ENCODE measurements around the gene SAMD4A.

SAMD4A gene

DNA sequence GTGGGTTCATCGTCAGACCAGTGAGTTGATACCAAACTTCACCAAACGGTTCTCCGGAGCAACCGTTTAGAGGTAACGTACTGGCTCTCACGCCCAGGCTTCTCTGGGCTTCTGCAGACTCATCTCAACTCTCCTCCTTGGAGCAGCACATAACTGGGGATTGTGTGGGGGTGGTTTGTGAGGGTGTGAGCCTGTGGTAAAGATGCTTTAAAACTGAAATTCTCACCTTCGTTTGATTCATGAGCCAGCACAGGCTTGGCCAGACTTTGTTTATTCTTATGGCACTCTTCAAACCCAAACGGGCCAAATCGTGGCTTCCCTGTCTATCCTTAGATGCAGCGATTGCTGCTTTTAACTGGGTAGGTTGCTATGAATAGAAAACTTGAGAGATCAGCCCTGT is 121.3 kb downstream of the SAMD4A start:
- no peak for ATAC-seq (ENCODE audit: low read depth)
- Histone ChIP-seq H3K9me3 (ENCODE audit: severe bottlenecking) (no peaks in the 10 kb centered on the region), H3K27ac (ENCODE audit: poor library complexity, severe bottlenecking) (no peak overlapping the region), H3K27me3 (ENCODE audit: insufficient read depth, poor library complexity, severe bottlenecking) (no peaks in the 10 kb centered on the region), H3K4me3 (ENCODE audit: severe bottlenecking) (no peak overlapping the region), H3K36me3 (ENCODE audit: low read depth) (no peaks in the 10 kb centered on the region), H3K4me1 (ENCODE audit: insufficient read depth, poor library complexity, severe bottlenecking) (peaks cover 35% of the 10 kb centered on the region)
- TF ChIP-seq, protein P1, sequence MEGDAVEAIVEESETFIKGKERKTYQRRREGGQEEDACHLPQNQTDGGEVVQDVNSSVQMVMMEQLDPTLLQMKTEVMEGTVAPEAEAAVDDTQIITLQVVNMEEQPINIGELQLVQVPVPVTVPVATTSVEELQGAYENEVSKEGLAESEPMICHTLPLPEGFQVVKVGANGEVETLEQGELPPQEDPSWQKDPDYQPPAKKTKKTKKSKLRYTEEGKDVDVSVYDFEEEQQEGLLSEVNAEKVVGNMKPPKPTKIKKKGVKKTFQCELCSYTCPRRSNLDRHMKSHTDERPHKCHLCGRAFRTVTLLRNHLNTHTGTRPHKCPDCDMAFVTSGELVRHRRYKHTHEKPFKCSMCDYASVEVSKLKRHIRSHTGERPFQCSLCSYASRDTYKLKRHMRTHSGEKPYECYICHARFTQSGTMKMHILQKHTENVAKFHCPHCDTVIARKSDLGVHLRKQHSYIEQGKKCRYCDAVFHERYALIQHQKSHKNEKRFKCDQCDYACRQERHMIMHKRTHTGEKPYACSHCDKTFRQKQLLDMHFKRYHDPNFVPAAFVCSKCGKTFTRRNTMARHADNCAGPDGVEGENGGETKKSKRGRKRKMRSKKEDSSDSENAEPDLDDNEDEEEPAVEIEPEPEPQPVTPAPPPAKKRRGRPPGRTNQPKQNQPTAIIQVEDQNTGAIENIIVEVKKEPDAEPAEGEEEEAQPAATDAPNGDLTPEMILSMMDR (IDR thresholded peaks at IDR 0.05; ENCODE audit: poor library complexity, severe bottlenecking) = no peak
- DNase-seq (ENCODE audit: low spot score) = no peak

DNA sequence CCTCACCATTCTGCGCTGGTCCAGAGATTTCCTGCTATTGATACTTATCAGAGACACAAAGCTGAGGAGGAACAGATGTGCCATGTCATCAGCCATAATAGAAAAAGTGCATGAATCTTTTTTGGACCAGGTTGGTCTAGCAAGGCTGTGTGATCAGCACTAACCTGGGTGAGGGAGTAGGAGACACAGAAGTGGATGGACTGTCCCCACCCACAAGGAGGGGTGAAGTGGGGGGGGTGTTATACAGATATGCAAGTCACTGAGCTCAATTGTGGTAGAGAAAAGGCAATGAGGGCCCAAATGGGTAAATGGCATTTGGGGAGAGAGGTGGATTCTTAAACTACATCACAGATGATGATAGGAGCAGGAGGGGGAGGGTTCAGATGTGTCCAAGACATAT is 123.0 kb downstream of the SAMD4A start:
- H3K9me3 ChIP-seq (ENCODE audit: severe bottlenecking) = no peaks in the 10 kb centered on the region
- ATAC-seq (ENCODE audit: low read depth) (no peak), DNase-seq (ENCODE audit: low spot score) (no peak)
- peaks cover 18% of the 10 kb centered on the region for H3K4me1 ChIP-seq (ENCODE audit: insufficient read depth, poor library complexity, severe bottlenecking)
- no peak overlapping the region for H3K4me3 ChIP-seq (ENCODE audit: severe bottlenecking)
- H3K36me3 ChIP-seq (ENCODE audit: low read depth) = no peaks in the 10 kb centered on the region
- peak overlapping the region; percentile 23 for H3K27ac ChIP-seq (ENCODE audit: poor library complexity, severe bottlenecking)
- no peaks in the 10 kb centered on the region for H3K27me3 ChIP-seq (ENCODE audit: insufficient read depth, poor library complexity, severe bottlenecking)
- TF ChIP-seq, protein P1 (IDR thresholded peaks at IDR 0.05; ENCODE audit: poor library complexity, severe bottlenecking) = no peak

DNA sequence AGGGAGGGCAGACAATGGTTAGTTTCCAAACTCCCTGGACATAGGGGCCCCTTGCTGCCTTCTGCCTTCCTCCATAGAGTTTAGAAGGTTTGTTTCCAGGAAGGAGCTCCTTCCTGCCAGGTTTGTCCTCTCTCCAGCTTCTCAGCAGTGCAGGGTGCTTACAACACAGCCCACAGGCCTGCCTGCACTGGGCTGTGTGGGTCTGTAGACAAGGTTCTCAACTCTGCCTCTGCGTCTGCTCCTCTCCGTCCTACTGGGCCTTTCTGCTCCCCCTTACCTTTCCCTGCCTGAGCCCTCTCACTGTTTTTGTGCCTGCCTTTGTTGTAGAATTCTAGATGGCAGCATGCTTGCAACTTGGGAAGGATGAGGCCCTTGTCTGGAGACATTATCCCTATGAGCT is 124.0 kb downstream of the SAMD4A start:
- TF ChIP-seq, protein P1 (IDR thresholded peaks at IDR 0.05; ENCODE audit: poor library complexity, severe bottlenecking) = no peak
- H3K36me3 ChIP-seq (ENCODE audit: low read depth) = no peaks in the 10 kb centered on the region
- H3K9me3 ChIP-seq (ENCODE audit: severe bottlenecking) = no peaks in the 10 kb centered on the region
- H3K4me1 ChIP-seq (ENCODE audit: insufficient read depth, poor library complexity, severe bottlenecking) = peaks cover 8% of the 10 kb centered on the region
- ATAC-seq (ENCODE audit: low read depth) = 0 out of 3 replicates have a peak, but pooled peaks have one; percentile 26
- H3K27me3 ChIP-seq (ENCODE audit: insufficient read depth, poor library complexity, severe bottlenecking) = no peaks in the 10 kb centered on the region
- H3K27ac ChIP-seq (ENCODE audit: poor library complexity, severe bottlenecking) = peak overlapping the region; percentile 23
- no peak for DNase-seq (ENCODE audit: low spot score)
- no peak overlapping the region for H3K4me3 ChIP-seq (ENCODE audit: severe bottlenecking)

DNA sequence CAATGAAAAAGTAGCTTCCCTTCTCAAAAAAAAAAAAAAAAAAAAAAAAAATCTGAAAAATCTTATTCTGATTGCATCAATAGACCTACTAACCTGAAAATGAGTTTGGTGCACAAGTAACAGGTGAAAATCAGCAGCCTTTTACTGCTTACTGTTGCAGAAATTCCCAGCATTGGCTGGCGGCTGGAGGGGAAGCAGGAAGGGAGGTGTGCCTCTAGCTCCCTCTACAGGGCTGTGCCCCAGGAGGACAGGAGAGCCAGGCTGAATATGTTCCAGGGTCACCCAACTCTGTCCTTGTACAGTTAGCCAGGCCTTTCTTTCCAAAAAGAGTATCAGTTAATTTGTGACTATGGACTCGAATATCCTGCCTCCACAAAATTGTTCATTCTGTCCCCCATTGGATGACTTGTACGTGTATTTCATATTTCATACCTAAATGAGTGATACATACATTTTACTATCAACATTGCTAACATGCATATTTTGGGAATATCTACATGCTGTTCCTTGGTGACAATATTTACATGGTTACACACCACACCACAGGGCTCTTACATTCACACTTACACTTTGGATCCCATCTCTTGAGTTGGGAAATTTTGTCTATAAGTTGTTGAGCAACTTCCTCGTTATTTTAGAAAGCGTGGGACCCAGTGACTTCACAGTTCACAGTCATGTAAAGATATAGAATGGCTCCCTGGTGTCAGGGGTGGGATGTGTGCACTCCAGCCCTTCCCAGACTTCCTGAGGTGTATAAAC is 124.8 kb downstream of the SAMD4A start:
- Histone ChIP-seq H3K27me3 (ENCODE audit: insufficient read depth, poor library complexity, severe bottlenecking) (no peaks in the 10 kb centered on the region), H3K4me3 (ENCODE audit: severe bottlenecking) (no peak overlapping the region), H3K4me1 (ENCODE audit: insufficient read depth, poor library complexity, severe bottlenecking) (peaks cover 7% of the 10 kb centered on the region), H3K27ac (ENCODE audit: poor library complexity, severe bottlenecking) (peak overlapping the region; percentile 23), H3K36me3 (ENCODE audit: low read depth) (no peaks in the 10 kb centered on the region), H3K9me3 (ENCODE audit: severe bottlenecking) (no peaks in the 10 kb centered on the region)
- DNase-seq (ENCODE audit: low spot score) = peak; percentile 78
- TF ChIP-seq, protein P1 (IDR thresholded peaks at IDR 0.05; ENCODE audit: poor library complexity, severe bottlenecking) = peak; percentile 94
- ATAC-seq (ENCODE audit: low read depth) = peak; percentile 83

DNA sequence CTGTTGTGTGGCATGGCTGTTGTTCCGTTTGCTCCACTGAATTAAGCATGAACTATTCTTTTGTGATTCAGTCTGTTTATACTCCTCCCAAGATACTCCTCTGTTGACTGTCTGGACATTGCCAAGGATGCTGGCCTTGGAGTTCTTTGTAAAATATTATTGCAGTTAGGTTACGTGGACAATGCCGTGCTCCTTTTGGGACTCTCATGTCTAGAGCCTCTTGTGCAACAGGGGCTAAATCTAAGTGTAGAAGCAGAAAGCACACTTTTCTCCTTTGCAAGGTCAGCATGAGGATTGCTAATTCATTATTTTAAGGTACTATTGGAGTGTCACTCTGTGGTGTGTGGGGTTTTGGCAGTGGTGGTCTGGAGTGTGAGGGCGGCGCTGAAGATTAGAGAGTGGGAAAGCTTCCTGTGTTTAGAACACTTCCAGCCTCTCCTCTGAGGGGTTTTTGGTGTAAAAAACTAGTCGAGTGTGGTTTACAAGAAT is 125.4 kb downstream of the SAMD4A start:
- Histone ChIP-seq H3K27me3 (ENCODE audit: insufficient read depth, poor library complexity, severe bottlenecking) (no peaks in the 10 kb centered on the region), H3K4me3 (ENCODE audit: severe bottlenecking) (no peak overlapping the region), H3K4me1 (ENCODE audit: insufficient read depth, poor library complexity, severe bottlenecking) (peaks cover 13% of the 10 kb centered on the region), H3K9me3 (ENCODE audit: severe bottlenecking) (no peaks in the 10 kb centered on the region), H3K36me3 (ENCODE audit: low read depth) (no peaks in the 10 kb centered on the region), H3K27ac (ENCODE audit: poor library complexity, severe bottlenecking) (no peak overlapping the region)
- DNase-seq (ENCODE audit: low spot score) (no peak), ATAC-seq (ENCODE audit: low read depth) (no peak)
- TF ChIP-seq, protein P1 (IDR thresholded peaks at IDR 0.05; ENCODE audit: poor library complexity, severe bottlenecking) = no peak

All from RWPE2 (cell line).